Stimulated activated CD8-positive, alpha-beta memory T cell treated with anti-CD3 and anti-CD28 coated beads, Interleukin-2, amount 100 ng/mL, for 48 hours (primary cell): ENCODE results near the gene MICAL3.
"Not testable (repeated sequence)": the region's sequence is repeated elsewhere in the genome, so short reads cannot be mapped to it uniquely, and the experiment has no call there.

Experiments
- DNase-seq, 2 donors: peaks; one replicate each; pipeline ENCODE4 v3.0.0-alpha.2; 2020; ENCODE audit warnings: low read depth in 2 of 2

MICAL3 gene

GRCh38 chr22:17891481-17892167 is 132.7 kb downstream of the MICAL3 start:
- no peak for DNase-seq

GRCh38 chr22:17890892-17891291 is 133.5 kb downstream of the MICAL3 start:
- DNase-seq: no peak

GRCh38 chr22:17890245-17890671 is 134.1 kb downstream of the MICAL3 start:
- no peak for DNase-seq

- no peak for DNase-seq
Observed at GRCh38 chr22:17888855-17889254, 135.5 kb downstream of the MICAL3 start.

GRCh38 chr22:17888439-17888838 is 135.9 kb downstream of the MICAL3 start:
- DNase-seq: no peak

- no peak for DNase-seq
Observed at GRCh38 chr22:17884893-17885292, 139.5 kb downstream of the MICAL3 start.

- no peak for DNase-seq
Observed at GRCh38 chr22:17884084-17884483, 140.3 kb downstream of the MICAL3 start.

GRCh38 chr22:17883356-17883755 is 141.0 kb downstream of the MICAL3 start:
- no peak for DNase-seq

GRCh38 chr22:17882727-17883126 is 141.6 kb downstream of the MICAL3 start:
- DNase-seq: no peak

GRCh38 chr22:17882162-17882561 is 142.2 kb downstream of the MICAL3 start:
- no peak for DNase-seq

GRCh38 chr22:17881366-17881765 is 143.0 kb downstream of the MICAL3 start:
- DNase-seq: no peak

- no peak for DNase-seq
Observed at GRCh38 chr22:17880468-17880867, 143.9 kb downstream of the MICAL3 start.

GRCh38 chr22:17880020-17880419 is 144.3 kb downstream of the MICAL3 start:
- DNase-seq: no peak

- no peak for DNase-seq
Observed at GRCh38 chr22:17878941-17879340, 145.4 kb downstream of the MICAL3 start.

GRCh38 chr22:17878186-17878694 is 146.1 kb downstream of the MICAL3 start:
- DNase-seq: no peak

GRCh38 chr22:17876878-17877855 is 147.2 kb downstream of the MICAL3 start:
- not testable (repeated sequence) for DNase-seq

GRCh38 chr22:17876306-17876831 is 148.0 kb downstream of the MICAL3 start:
- DNase-seq: no peak

GRCh38 chr22:17875631-17876030 is 148.7 kb downstream of the MICAL3 start:
- DNase-seq: no peak

GRCh38 chr22:17875156-17875555 is 149.2 kb downstream of the MICAL3 start:
- DNase-seq: no peak

GRCh38 chr22:17874231-17874905 is 150.0 kb downstream of the MICAL3 start:
- no peak for DNase-seq

- no peak for DNase-seq
Observed at GRCh38 chr22:17873804-17874203, 150.6 kb downstream of the MICAL3 start.

GRCh38 chr22:17873116-17873515 is 151.2 kb downstream of the MICAL3 start:
- no peak for DNase-seq
